Gastrocnemius medialis (tissue), 4 donors: Measurements from ENCODE around the gene SEMA3C.

Experiments used
- POLR2A ChIP-seq, 2 donors: fragments of 450-650 bp; IDR thresholded peaks; one replicate each; pipeline ENCODE4 v1.6.1; 2017; ENCODE audit warnings: antibody characterized with exemption in 2 of 2, mild to moderate bottlenecking in 2 of 2, moderate library complexity in 2 of 2
- TF ChIP-seq, protein P1 (sequence below), 5 experiments: fragments of 450-650 bp in 3 of 5; fragments of 200-600 bp in 2 of 5; sonication (generic) in 2 of 5; IDR thresholded peaks in 4 of 5; conservative IDR thresholded peaks in 1 of 5; 1 replicate in 4 of 5; 2 replicates in 1 of 5; pipeline ENCODE4 v1.5.1; 2016 to 2019; ENCODE audit warnings: antibody characterized with exemption in 5 of 5, mild to moderate bottlenecking in 3 of 5, moderate library complexity in 3 of 5

DNA sequence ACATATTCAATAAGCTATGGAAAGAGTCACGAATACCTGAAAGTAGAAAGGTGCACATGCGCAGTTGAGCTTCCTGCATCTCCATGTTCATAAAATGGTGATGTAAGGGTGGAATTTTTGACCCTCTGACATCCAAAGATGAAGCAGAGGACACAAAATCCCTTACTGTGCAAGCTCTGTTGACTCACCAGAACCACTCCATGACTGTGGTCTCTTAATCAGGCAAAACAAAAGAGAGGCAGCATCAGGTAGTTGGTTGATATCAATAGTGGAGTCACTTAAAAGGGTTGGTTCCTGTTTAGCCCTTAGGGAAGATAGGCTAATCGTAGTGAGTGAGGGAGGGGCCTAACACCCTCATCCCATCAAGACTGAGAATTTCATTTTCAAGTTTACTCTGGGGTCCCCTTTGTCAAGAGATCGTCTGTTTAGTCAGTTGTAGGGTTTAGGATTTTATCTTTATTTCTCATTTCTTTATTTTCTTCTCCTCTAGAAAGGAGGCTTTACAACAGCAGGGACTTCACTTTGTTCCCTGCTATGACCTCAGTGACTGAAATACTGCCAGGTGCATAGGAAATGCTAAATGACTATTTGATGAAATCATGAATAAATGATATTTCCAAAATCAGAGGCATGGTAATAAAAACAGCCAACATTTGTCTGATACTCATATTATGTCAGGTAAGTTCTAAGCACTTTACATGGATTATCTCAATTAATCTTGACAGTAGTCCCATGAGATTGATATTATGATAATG is 182.3 kb downstream of the SEMA3C start:
- TF ChIP-seq, protein P1, sequence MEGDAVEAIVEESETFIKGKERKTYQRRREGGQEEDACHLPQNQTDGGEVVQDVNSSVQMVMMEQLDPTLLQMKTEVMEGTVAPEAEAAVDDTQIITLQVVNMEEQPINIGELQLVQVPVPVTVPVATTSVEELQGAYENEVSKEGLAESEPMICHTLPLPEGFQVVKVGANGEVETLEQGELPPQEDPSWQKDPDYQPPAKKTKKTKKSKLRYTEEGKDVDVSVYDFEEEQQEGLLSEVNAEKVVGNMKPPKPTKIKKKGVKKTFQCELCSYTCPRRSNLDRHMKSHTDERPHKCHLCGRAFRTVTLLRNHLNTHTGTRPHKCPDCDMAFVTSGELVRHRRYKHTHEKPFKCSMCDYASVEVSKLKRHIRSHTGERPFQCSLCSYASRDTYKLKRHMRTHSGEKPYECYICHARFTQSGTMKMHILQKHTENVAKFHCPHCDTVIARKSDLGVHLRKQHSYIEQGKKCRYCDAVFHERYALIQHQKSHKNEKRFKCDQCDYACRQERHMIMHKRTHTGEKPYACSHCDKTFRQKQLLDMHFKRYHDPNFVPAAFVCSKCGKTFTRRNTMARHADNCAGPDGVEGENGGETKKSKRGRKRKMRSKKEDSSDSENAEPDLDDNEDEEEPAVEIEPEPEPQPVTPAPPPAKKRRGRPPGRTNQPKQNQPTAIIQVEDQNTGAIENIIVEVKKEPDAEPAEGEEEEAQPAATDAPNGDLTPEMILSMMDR (IDR thresholded peaks at IDR 0.05 in 4 of 5, conservative IDR thresholded peaks at IDR 0.05 in 1 of 5), result no peak
- TF ChIP-seq POLR2A (IDR thresholded peaks at IDR 0.05), result no peak
